Measurements from ENCODE around the gene DAO.

DAO gene

GRCh38 chr12:108928695-108929094 is 48.8 kb downstream of the DAO start:
- DNase-seq, result no peak

DNA sequence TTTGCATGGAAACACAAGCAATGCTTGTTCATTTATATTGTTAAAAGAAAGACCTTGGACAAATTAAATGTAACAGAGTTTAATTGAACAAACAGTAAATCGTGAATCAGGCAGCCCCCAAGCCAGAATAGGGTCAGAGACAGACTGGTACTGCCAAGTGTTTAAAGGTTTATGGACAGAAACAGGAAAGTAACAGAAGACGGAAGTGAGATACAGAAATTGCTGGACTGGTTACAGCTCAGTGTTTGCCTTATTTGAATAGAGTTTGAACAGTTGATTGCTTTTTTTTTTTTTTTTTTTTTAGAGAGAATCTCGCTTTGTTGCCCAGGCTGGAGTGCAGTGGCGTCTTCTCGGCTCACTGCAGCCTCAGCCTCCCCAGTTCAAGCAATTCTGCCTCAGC is 50.3 kb downstream of the DAO start:
- no peak for DNase-seq

DNA sequence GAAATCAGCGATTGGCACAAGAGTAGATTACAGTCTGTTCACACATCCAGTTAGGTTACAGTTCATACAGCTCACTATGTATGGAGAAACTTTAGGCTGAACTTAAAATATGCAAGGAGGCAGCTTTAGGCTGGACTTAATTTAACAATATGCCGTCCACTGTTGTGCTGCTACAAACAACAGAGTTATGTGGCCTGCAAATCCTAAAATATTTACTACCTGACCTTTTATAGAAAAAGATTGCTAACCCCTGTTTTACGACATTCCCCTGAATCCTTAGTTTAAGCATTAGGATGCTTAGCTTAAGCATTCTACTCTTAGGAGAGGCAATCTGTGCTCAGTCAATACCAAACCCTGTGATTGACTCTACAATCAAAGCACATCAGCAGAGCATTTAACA is 50.9 kb downstream of the DAO start:
- DNase-seq, result no peak

DNA sequence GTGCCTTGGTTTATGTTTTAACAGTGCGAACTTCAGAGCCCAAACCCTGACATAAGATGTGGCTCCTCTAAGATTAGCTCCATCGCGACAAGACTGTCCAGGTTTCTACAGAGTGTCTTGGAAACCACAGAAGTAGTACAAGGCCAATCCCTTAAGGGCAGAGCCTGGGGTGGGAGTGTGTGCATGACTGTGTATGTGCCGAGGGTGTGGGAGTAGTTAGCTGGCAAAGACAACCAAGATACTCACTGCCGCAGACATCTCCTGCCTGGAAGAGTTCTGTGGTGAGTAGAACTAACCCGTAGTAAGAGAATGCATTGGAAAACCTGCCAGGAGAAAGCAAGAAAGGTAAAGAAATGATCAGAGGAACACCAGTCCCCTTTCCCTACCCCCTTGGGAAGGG is 54.1 kb downstream of the DAO start:
- DNase-seq, result no peak

- DNase-seq, result no peak
Observed at GRCh38 chr12:108935159-108935763, 55.4 kb downstream of the DAO start.

DNA sequence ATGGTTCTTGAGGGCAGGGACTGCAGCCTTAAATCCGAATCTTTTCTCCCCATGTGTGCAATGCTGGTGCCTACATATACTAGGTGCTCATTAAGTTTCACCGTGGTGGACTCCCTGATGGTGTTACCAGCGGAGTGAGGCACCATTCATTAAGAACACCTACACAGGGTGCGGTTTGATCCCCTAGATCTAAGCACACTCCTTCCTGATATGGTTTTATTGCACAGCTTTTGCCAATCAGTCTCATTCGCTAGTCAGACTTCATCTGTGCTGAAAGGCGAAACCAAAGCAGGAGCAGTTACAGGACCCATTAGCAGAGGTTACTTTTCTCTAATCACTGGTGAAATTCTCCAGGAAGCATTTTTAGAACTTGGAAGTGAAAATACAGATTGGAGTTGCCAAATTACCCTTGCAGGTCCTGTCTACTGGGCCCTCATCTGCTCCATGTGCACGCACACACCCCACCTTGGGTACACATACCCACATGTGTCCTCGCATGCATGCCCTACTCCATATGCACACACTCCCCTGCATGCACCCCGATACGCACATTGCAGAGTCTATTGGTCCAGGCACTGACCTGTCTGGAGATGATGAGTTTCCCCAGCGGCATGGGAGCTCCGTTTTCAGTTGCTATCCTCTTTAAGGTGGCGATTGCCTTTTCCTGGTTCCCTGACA is 58.5 kb downstream of the DAO start:
- DNase-seq, result no peak

DNA sequence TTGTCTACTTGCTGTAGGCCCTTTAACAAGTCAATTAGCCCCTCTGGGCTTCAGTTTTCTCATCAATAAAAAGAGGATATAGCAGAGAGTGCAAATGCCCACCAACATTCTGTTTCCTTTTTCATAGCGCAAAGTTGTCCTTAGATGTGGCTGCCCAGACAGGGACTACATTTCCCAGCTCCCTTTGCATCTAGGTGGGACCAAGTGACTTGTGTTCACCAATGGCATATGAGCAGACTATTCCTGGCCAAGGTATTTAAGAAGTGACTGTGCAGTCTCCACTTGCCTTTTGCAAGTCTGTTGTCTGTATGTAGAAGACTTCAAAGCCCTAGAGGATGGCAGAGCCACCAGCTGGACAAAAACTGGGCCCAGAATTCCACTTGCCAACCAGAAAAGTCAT is 59.7 kb downstream of the DAO start:
- DNase-seq, result no peak

DNA sequence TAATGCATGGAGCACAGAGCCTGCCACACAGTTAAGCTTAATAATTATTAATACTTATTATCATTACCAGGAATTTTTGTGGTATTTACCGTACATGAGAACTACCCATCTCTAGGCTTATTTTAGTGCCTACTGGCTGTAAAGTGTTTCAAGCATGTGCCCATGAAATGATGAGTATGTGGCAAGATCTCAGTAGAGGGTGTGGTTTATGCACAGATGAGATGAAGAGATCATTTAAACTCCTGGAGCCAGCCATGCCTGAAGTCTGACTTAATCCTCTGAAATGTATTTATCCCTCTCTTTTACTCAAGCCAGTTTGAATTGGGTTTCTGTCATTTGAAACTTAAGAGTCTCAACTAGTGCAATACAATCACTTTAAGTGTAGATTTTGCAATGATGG is 60.2 kb downstream of the DAO start:
- DNase-seq, result no peak

- no peak for DNase-seq
Observed at GRCh38 chr12:108947097-108947496, 67.2 kb downstream of the DAO start.

DNA sequence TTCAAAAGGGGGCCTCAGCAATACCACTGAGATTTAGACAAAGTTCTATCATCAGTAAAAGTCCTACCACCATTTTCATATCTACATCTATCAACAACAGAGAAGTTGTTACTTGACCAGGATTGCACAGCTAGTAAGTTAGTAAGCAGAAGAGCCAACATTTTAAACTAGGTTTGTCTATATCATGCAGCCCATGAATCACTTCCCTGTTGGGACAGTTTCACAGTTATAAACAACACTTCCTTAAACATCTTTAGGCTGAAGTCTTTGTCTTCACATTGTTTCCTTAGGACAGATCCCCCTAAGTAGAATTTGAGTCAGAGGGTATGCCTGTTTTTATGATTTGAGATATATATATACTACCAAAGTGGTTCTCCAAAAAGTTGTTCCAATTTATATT is 68.5 kb downstream of the DAO start:
- no peak for DNase-seq

DNA sequence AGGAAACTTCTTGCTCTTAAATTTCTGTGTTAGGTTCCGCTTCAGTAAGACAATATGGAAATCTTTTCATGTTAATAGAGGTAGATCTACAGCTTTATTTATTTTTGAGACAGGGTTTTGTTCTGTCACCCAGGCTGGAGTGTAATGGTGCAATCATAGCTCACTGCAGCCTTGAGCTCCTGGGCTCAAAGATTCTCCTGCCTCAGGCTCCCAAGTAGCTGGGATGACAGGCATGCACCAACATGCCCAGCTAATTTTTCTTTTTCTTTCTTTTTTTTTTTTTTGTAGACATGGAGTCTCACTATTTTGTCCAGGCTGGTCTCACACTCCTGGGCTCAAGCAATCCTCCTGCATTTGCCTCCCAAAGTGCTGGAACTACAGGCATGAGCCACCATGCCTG is 70.1 kb downstream of the DAO start:
- DNase-seq, result no peak
